ENCODE results near the gene TNFRSF6B. TPM values are rescaled to one million over a fixed set of nuclear protein-coding genes. Genes with fewer than 3 reads are reported as not detected.

The TNFRSF6B gene
- total and polyA plus RNA-seq, 4 donors: 1.6 to 195 (median 32.7) TPM

- Histone ChIP-seq H3K9me3 (ENCODE audit: control insufficient read depth in 4 of 4, insufficient read depth in 3 of 4, low read length in 3 of 4) (no peaks in the 10 kb centered on the region), H3K4me3 (no peak overlapping the region), H3K36me3 (ENCODE audit: control insufficient read depth in 4 of 4, insufficient read depth in 4 of 4, low read length in 4 of 4) (peaks cover 0 to 52% (median 16%) of the 10 kb centered on the region in 4 donors)
Measured at GRCh38 chr20:63661959-63662812, 34.3 kb upstream of the TNFRSF6B start.

GRCh38 chr20:63662813-63663189, 33.7 kb upstream of the TNFRSF6B start:
- no peaks in the 10 kb centered on the region for H3K9me3 ChIP-seq (ENCODE audit: control insufficient read depth in 4 of 4, insufficient read depth in 3 of 4, low read length in 3 of 4)
- H3K27me3 ChIP-seq (ENCODE audit: control insufficient read depth in 3 of 3, insufficient read depth in 3 of 3, low read length in 2 of 3): no peaks in the 10 kb centered on the region
- H3K9ac ChIP-seq (ENCODE audit: insufficient read depth in 1 of 2, low read length in 2 of 2): no peak overlapping the region
- no peak overlapping the region for H3K27ac ChIP-seq (ENCODE audit: low read depth in 1 of 2, low read length in 1 of 2)
- no peak overlapping the region for H3K4me3 ChIP-seq
- WGBS, 2 donors: 93 to 95% methylated on average over 9 of the region's 9 CpGs
- H3K4me1 ChIP-seq (ENCODE audit: control insufficient read depth in 5 of 5, insufficient read depth in 5 of 5, low read length in 5 of 5): peaks cover 0 to 10% (median 6%) of the 10 kb centered on the region in 5 donors
- DNase-seq (no peak), ATAC-seq (ENCODE audit: insufficient read depth, low FRiP score) (no peak)
- peaks cover 0 to 58% (median 20%) of the 10 kb centered on the region in 4 donors for H3K36me3 ChIP-seq (ENCODE audit: control insufficient read depth in 4 of 4, insufficient read depth in 4 of 4, low read length in 4 of 4)
- TF ChIP-seq CTCF (IDR thresholded peaks at IDR 0.05; ENCODE audit: control extremely low read depth, extremely low read depth): no peak

More at GRCh38 chr20:63661959-63662812, 34.3 kb upstream of the TNFRSF6B start:
- no peaks in the 10 kb centered on the region for H3K27me3 ChIP-seq (ENCODE audit: control insufficient read depth in 3 of 3, insufficient read depth in 3 of 3, low read length in 2 of 3)
- TF ChIP-seq CTCF (IDR thresholded peaks at IDR 0.05; ENCODE audit: control extremely low read depth, extremely low read depth): no peak
- H3K27ac ChIP-seq (ENCODE audit: low read depth in 1 of 2, low read length in 1 of 2): no peak overlapping the region
- H3K9ac ChIP-seq (ENCODE audit: insufficient read depth in 1 of 2, low read length in 2 of 2): no peak overlapping the region
- ATAC-seq (ENCODE audit: insufficient read depth, low FRiP score) (no peak), DNase-seq (no peak)
- H3K4me1 ChIP-seq (ENCODE audit: control insufficient read depth in 5 of 5, insufficient read depth in 5 of 5, low read length in 5 of 5): peaks cover 0 to 16% (median 10%) of the 10 kb centered on the region in 5 donors
- WGBS, 2 donors: 93 to 94% methylated on average over 33 of the region's 33 CpGs

GRCh38 chr20:63663332-63664066, 33.0 kb upstream of the TNFRSF6B start:
- no peak for ATAC-seq (ENCODE audit: insufficient read depth, low FRiP score)
- H3K4me3 ChIP-seq: no peak overlapping the region
- H3K36me3 ChIP-seq (ENCODE audit: control insufficient read depth in 4 of 4, insufficient read depth in 4 of 4, low read length in 4 of 4): peaks cover 0 to 65% (median 22%) of the 10 kb centered on the region in 4 donors
- no peak overlapping the region for H3K27ac ChIP-seq (ENCODE audit: low read depth in 1 of 2, low read length in 1 of 2)
- DNase-seq: no peak
- peaks cover 0 to 8% (median 5%) of the 10 kb centered on the region in 5 donors for H3K4me1 ChIP-seq (ENCODE audit: control insufficient read depth in 5 of 5, insufficient read depth in 5 of 5, low read length in 5 of 5)
- TF ChIP-seq CTCF (IDR thresholded peaks at IDR 0.05; ENCODE audit: control extremely low read depth, extremely low read depth): no peak
- H3K9me3 ChIP-seq (ENCODE audit: control insufficient read depth in 4 of 4, insufficient read depth in 3 of 4, low read length in 3 of 4): no peaks in the 10 kb centered on the region
- H3K9ac ChIP-seq (ENCODE audit: insufficient read depth in 1 of 2, low read length in 2 of 2): no peak overlapping the region
- 93 to 95% methylated on average over 26 of the region's 26 CpGs for WGBS, 2 donors
- H3K27me3 ChIP-seq (ENCODE audit: control insufficient read depth in 3 of 3, insufficient read depth in 3 of 3, low read length in 2 of 3): no peaks in the 10 kb centered on the region
